OCI-LY7 (cell line): Measurements from ENCODE around the gene DMRTC2. TPM values are rescaled to one million over a fixed set of nuclear protein-coding genes. Genes with fewer than 3 reads are reported as not detected.
A peak's percentile ranks its signal among the peaks of the same experiment; 100 is the strongest.

Experiments used
- BruUV-seq: library from RNA; stranded (reverse); fragments of 400-500 nt; replicated peaks from 2 replicates; lab custom pipeline; 2021; lab: Mats Ljungman, UMichigan
- CTCF ChIA-PET: fragments of 300-600 bp; sonication (Branson Sonifier 250); formaldehyde crosslinking; loops from one replicate; lab custom pipeline; 2022; ENCODE audit warnings: antibody characterized with exemption; ENCODE audit not compliant: unreplicated experiment; lab: Charles Lee
- POLR2A ChIA-PET: fragments of 300-600 bp; sonication (Branson Sonifier 250); formaldehyde crosslinking; loops from one replicate; lab custom pipeline; 2022; ENCODE audit warnings: antibody characterized with exemption; lab: Charles Lee
- DNase-seq: peaks from one replicate; pipeline ENCODE4 v3.0.0-alpha.2; 2015; ENCODE audit warnings: low spot score
- H2AFZ ChIP-seq: fragments of 200-600 bp; sonication (generic), shearing (Covaris generic); 2 replicates; pipeline ENCODE4 v1.6.1; 2014; ENCODE audit warnings: mild to moderate bottlenecking, antibody characterized with exemption, low read length, moderate library complexity
- H3K27ac ChIP-seq: fragments of 200-600 bp; sonication (generic); 2 replicates; pipeline ENCODE4 v1.5.1; 2014; ENCODE audit warnings: mixed run types, low read depth, mild to moderate bottlenecking, moderate library complexity, low read length, inconsistent platforms; ENCODE audit not compliant: poor library complexity, severe bottlenecking
- H3K36me3 ChIP-seq: fragments of 200-600 bp; sonication (generic); 2 replicates; pipeline ENCODE4 v1.6.1; 2014; ENCODE audit warnings: mild to moderate bottlenecking, antibody characterized with exemption, low read length, moderate library complexity, mixed read lengths; ENCODE audit not compliant: insufficient read depth
- H3K4me1 ChIP-seq: fragments of 200-600 bp; sonication (generic); 2 replicates; pipeline ENCODE4 v1.5.1; 2014; ENCODE audit warnings: mild to moderate bottlenecking, low read length; ENCODE audit not compliant: insufficient read depth, poor library complexity, severe bottlenecking
- H3K4me2 ChIP-seq: fragments of 200-600 bp; sonication (generic); 2 replicates; pipeline ENCODE4 v1.6.1; 2014; ENCODE audit warnings: mild to moderate bottlenecking, low read length
- H3K4me3 ChIP-seq: fragments of 200-600 bp; sonication (generic); 2 replicates; pipeline ENCODE4 v1.5.1; 2014; ENCODE audit warnings: mild to moderate bottlenecking, low read depth, low read length; ENCODE audit not compliant: poor library complexity, severe bottlenecking
- H3K79me2 ChIP-seq: fragments of 200-600 bp; sonication (generic); 2 replicates; pipeline ENCODE4 v1.6.1; 2016; ENCODE audit warnings: low read depth, mild to moderate bottlenecking, low read length, moderate library complexity, mixed read lengths; ENCODE audit not compliant: insufficient read depth
- H3K9me2 ChIP-seq: fragments of 200-600 bp; sonication (generic); 2 replicates; pipeline ENCODE4 v1.6.1; 2016; ENCODE audit warnings: mild to moderate bottlenecking, low read length, mixed read lengths; ENCODE audit not compliant: insufficient read depth
- H3K9me3 ChIP-seq: fragments of 200-600 bp; sonication (generic); 2 replicates; pipeline ENCODE4 v1.6.1; 2014; ENCODE audit warnings: mild to moderate bottlenecking, mixed run types, low read length, mixed read lengths
- H4K20me1 ChIP-seq: fragments of 200-600 bp; sonication (generic); 2 replicates; pipeline ENCODE4 v1.6.1; 2014; ENCODE audit warnings: mild to moderate bottlenecking, antibody characterized with exemption, low read length, moderate library complexity, mixed read lengths; ENCODE audit not compliant: insufficient read depth
- CTCF ChIP-seq: fragments of 200-600 bp; sonication (generic); conservative IDR thresholded peaks from 2 replicates; pipeline ENCODE4 v1.5.1; 2014; ENCODE audit warnings: mild to moderate bottlenecking, antibody characterized with exemption, low read length, moderate library complexity, mixed read lengths
- EZH2phosphoT487 ChIP-seq: fragments of 200-600 bp; sonication (generic); IDR thresholded peaks from 2 replicates; pipeline ENCODE4 v1.6.1; 2018; ENCODE audit warnings: low read depth, borderline replicate concordance, mild to moderate bottlenecking, mixed run types, antibody characterized with exemption, low read length, moderate library complexity, mixed read lengths
- intact Hi-C: fragments of 100-400 bp; cut with micrococcal nuclease; formaldehyde crosslinking; loops from one replicate; pipeline ENCODE4 v1.10.0; 2022; ENCODE audit not compliant: unreplicated experiment
- total RNA-seq, 2 experiments: library from RNA; depleted of rRNA in 1 of 2; stranded (reverse); fragments of >200 nt in 1 of 2; shearing (Covaris generic) in 1 of 2; gene quantifications; 2 replicates each; pipeline ENCODE4 v1.2.3, GENCODE V29; 2014 to 2022

Gene DMRTC2
- total RNA-seq, 2 experiments from 2014 or later, result not detected

DNA sequence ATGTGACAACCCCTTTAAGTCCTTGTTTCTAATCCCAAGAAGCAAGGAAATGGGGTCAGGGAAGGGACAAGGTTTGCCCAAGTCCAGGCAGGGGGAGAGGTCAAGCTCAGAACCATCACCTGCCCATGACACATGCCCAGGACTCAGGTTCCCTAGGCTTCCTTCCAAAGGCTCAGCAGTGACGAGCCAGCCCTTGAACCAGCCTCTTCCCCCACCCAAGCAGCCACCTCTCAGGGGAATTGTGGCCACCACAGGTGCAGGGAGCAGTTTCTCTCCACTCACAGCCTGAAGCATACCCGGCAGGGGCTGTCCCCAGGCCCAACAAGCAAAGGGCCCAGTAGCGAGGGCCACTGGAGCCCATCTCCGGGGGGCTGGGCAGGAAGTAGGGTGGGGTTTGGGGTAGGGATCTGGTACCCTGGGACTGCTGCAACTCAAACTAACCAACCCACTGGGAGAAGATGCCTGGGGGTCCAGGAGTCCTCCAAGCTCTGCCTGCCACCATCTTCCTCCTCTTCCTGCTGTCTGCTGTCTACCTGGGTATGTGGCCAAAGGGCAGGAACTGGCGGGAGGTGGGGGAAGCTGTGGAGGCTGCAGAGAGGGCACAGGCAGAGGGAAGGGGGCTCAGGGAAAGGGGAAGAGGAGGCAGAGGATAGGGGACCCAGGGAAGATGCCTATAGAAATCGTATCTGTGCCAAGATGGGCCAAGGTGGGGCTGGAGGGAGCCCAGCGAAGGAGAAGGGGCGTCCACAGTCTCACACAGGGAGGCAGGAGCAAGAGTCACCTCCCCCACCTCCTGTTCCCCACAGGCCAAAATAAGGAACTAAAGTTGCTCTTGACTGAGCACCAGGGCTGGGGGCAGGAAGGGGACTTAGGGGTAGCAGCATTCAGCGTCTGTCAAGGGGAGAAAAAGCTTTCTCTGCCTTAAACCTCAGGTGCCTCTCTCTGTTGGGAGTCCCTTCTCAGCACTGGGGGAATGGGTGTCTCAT lies 32.3 kb downstream of the DMRTC2 start, which contains the start of gene CD79A:
Gene CD79A (plus strand): TSS at position 433 of the 986 bp plus-strand sequence. CDS start 26 bp downstream, at position 459.
- ChIA-PET CTCF (interaction anchor here (0.6 to 0.9 kb wide), 2 partner anchors 68 to 1100 kb away, joined by 3 read pairs; no protein-coding TSS in a partner anchor), POLR2A (interaction anchor here (0.6 to 2.1 kb wide), 9 partner anchors 9 to 1690 kb away, joined by 3 to 18 read pairs (median 4); no protein-coding TSS in a partner anchor)
- TSS peak; percentile 4 for BruUV-seq
- Histone ChIP-seq H3K4me2 (peak within 1 kb of the TSS; percentile 99), H3K79me2 (peaks cover 32% of the 10 kb centered on the region), H3K27ac (peak within 1 kb of the TSS; percentile 100), H3K4me3 (peak within 1 kb of the TSS; percentile 93), H2AFZ (no peak within 1 kb of the TSS), H3K36me3 (peaks cover 59% of the 10 kb centered on the region), H3K9me3 (no peaks in the 10 kb centered on the region), H3K9me2 (no peaks in the 10 kb centered on the region), H4K20me1 (0 out of 2 replicates have a peak, but pooled peaks cover 4% of the 10 kb centered on the region), H3K4me1 (peaks cover 74% of the 10 kb centered on the region)
- DNase-seq, result peak; percentile 99
- TF ChIP-seq CTCF (no peak), EZH2phosphoT487 (no peak)
- intact Hi-C loops, result loop anchor here (1.0 to 2.0 kb wide), 2 partner anchors 9 to 68 kb away; no protein-coding TSS in a partner anchor

- Histone ChIP-seq H3K4me1 (peaks cover 69% of the 10 kb centered on the region), H3K36me3 (peaks cover 51% of the 10 kb centered on the region), H3K9me3 (no peaks in the 10 kb centered on the region), H3K79me2 (peaks cover 32% of the 10 kb centered on the region), H3K4me3 (peak overlapping the region; percentile 93), H3K9me2 (no peaks in the 10 kb centered on the region), H2AFZ (no peak overlapping the region), H3K27ac (peak overlapping the region; percentile 100), H4K20me1 (no peaks in the 10 kb centered on the region), H3K4me2 (peak overlapping the region; percentile 99)
- no peak for DNase-seq
- ChIA-PET CTCF (interaction anchor here (0.6 to 0.9 kb wide), 2 partner anchors 67 to 1101 kb away, joined by 3 read pairs; no protein-coding TSS in a partner anchor), POLR2A (interaction anchor here (1.8 to 2.1 kb wide), 2 partner anchors 8 to 67 kb away, joined by 6 to 18 read pairs; no protein-coding TSS in a partner anchor)
- intact Hi-C loops, result loop anchor here (1.0 to 2.0 kb wide), 2 partner anchors 8 to 67 kb away; no protein-coding TSS in a partner anchor
- TF ChIP-seq CTCF (peak; percentile 63), EZH2phosphoT487 (no peak)
- no TSS peak for BruUV-seq
Measured at GRCh38 chr19:41877916-41878905, 33.4 kb downstream of the DMRTC2 start.
